HCEC 1CT (cell line): Measurements from ENCODE around the gene RPS15.
"Not testable (repeated sequence)": the region's sequence is repeated elsewhere in the genome, so short reads cannot be mapped to it uniquely, and the experiment has no call there.

Source experiments
- DNase-seq: peaks from one replicate; pipeline ENCODE4 v3.0.0-alpha.2; 2017

Gene RPS15

DNA sequence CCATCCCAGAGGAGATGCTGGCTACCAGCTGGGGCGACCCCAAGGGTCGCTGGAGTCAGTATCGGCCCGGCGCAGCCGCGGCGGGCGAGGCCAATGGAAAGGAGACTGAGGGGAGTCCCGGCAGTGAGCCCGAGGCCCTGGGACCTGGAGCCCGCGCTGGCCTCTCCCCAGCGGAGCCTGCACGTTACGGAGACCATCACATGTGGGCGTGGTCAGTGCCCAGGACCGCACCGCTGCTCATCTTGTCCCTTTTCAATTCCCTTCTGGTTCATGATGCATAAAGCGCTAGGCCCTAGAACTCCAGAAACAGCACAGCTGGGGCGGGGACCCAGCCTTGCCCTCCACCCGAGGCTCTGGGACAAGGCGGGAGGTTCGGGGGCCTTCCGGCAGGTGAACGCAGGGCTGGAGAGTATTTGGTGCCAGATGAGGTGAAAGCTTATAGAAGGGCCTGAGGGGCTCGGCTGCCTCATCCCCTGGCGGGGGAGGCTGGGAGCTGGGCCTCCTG lies 32.9 kb downstream of the RPS15 start:
- no peak for DNase-seq

DNA sequence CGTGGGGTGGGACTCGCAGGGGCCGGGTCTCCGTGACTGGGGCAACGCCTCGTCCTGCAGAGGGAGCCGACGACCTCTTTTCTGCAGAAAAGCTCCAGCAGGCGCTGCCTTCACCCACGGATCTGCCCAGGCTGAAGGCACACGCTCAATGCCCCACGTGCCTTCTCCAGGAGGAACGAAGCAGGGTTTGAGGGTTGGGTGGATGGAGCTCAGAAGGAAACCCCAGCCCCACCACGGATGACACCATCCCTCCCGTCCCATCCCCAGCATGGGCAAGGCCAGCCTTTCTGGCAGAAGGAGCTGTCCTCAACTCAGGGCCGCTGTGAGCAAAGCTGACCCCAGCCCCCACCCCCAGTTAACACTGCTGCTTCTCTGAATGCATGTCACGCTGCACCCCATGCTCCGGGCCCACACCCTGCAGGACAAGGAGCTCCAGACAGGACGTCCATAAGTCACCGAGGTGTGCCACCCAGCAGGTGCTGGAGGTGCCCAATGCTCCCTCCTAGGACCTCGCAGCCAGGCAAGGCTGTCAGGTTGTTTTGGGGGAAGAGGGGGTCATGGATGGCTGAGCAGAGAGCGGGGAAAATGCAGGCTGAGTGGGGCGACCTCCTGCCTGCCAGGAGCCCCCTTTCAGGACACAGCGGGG lies 33.4 kb downstream of the RPS15 start:
- no peak for DNase-seq

DNA sequence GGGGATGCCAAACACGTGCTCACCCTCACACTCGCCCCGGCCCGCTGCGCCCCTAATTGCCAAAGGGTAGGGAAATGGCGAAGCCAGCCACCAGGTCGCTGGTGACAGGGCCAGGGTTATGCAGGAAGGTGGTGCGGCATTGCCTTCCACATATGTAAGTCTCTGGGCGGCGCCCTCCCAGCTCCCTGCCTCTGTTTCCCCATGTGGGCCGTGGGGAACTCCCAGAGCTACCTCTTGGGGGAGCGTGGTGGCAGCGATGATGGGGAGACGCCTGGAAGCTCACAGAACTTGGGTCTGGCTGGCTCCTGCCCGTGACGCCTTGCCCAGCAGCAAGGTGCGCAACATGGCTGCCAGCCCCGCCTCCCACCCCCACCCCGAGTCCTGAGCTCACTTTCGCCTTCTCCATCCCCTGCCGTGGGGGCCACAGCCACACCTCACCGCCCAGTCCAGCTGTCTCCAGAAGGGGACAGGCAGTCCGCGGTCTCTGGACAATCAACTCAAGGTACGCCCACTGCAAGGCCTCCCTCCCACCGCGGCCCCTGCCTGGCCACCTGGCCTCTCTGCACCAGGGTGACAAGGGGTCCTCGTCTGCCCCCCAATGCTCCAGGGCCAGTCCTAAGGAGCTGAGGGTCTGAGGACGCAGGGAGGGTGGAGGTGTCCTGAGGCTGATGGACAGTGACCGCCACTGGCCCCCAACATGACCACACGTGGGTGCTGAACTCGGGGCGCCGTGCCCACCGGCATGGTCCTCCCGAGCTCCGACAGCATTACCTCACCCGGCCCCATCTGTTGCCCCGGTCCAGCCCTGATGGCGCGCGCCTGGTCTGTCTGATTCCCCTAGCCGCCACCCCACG lies 34.3 kb downstream of the RPS15 start:
- DNase-seq, result peak; percentile 0

DNA sequence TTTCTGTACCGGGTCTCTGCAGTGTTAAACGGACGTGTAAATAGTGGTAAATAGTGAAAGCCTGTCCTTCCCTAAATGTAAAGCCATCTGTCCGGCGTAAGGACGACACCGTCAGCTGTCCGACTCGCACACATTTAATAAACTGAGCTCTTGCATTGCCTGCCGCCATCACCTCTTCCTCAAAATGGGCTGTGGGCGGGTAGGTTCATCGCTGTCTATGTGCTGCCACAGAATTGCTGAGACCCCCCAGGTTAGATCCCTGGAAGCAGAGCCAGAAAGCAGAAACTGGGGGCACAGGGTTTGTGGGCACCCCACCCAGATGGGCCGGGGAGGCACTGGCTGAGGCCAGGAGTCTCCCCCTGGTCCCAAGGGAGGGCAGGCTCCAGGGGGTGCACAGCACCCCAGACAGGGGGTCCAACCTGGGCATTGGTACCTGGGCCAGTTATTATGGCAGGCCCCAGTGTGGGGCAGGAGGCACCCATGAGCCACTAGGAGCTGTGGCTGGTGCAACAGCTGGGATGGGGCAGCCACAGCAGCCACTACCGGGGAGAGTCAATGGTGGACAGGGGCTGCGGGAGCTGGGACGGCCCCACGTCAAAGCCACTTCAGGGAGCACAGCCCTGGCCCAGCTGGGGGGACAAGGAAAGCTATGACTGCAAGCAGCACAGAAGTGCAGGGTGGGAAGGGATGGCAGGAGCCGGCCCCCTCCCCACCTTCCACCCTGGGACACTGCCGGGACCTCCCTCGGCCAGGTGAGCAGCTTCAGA lies 35.1 kb downstream of the RPS15 start:
- no peak for DNase-seq

DNA sequence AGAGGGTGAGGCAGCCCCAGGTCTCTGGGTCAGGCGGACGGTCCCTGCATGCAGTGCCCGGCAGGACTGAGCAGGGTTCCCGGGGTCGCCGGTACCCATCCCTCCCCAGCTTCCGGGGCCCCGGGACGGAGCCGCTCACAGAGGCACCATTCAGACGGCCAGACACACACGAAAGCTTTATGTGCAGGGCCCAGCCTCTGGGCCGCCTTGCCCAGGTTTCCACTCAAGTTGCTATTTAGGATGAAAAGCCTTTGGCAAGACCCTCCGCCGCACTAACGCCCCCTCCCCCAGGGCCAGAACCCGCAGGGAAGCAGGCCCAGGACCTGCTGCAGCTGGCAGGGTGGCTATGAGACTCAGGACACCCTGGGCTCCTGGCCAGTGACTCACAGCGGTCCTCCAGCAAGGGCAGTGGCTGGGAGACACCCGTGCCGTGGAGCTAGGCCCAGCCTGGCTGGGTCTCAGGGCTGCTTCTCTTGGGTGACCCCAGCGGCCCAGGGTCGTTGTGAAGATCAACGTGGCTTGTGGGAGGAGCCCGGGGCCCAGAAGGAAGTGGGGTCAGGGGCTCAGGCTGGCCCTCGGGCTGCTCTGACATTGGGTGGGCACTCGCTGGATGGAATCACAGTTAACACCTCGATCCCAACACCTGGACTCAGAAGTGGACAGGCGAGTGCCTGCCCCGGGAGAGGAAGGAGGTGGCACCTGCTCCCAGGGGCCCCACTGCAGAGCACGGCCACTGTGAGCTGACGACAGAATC lies 36.0 kb downstream of the RPS15 start:
- peak; percentile 5 for DNase-seq

DNA sequence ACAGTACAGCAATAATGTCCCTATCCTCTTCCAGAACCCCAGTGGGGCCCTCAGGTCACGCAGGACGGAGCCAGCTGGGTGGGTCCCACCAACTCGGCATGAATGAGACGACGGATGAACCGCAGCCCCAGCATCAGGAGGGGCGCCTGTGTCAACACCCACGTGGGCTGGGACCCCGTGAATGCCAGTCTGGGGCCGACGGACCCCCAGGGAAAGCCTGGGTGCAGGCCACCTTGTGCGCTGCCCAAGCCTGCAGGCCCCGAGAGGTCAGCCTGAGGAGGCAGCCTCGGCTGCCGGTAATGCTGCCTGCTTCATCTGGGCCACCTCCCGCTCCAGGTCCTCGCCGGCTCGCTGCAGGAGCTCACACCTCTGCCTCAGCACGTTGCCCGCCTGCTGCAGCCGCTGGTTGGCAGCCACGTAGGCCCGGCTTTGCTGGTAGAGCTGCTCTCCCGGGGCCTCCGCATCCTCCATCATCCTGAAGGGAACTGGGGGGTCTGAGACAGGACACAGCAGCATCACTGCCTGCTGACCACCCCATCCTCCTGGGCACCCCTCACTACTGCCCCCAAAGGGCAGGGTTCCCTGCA lies 36.7 kb downstream of the RPS15 start:
- DNase-seq, result no peak

DNA sequence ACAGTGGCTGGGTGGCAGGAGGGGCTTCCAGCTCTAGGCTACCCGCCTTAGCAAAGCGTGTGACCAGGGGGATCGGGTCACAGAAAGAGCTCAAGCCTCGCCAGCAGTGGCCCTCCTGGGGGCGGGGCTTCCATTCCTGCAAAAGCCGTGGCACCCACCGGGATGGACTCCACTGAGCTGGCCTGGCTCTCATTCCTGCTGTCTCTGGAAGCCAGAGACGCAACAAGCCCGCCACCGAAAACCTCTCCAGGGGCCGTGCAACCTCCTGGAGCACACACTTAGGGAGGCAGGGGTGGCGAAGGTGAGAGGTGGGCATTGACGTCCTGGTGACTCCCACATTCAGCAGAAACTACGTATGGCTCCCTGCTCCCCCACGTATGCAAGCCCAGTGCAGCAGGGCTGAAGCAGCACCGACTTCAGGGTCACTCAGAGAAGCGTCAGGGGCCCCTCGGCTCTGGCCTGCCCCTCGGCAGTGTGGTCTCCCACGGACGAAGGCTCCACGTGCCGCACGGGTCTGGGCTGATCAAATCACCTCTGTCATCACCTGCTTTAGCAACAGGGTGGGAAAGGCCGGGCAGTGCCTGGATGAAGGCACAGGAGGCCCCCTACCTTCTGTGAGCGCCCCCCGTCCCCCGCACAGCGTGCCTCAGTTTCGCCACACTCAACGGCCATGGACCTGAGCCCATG lies 37.7 kb downstream of the RPS15 start:
- DNase-seq, result no peak

DNA sequence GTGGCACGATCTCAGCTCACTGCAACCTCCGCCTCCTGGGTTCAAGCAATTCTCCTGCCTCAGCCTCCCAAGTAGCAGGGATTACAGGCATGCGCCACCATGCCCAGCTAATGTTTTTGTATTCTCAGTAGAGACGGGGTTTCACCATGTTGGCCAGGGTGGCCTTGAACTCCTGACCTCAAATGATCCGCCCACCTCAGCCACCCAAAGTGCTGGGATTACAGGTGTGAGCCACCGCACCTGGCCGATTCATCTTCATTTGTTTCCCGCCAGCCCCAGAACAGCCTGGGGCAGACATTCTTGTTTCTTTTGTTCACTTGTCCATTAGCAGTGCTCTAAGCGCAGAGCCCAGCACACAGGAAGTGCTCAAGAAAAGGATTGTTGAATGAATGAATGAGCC lies 38.9 kb downstream of the RPS15 start:
- DNase-seq, result not testable (repeated sequence)

DNA sequence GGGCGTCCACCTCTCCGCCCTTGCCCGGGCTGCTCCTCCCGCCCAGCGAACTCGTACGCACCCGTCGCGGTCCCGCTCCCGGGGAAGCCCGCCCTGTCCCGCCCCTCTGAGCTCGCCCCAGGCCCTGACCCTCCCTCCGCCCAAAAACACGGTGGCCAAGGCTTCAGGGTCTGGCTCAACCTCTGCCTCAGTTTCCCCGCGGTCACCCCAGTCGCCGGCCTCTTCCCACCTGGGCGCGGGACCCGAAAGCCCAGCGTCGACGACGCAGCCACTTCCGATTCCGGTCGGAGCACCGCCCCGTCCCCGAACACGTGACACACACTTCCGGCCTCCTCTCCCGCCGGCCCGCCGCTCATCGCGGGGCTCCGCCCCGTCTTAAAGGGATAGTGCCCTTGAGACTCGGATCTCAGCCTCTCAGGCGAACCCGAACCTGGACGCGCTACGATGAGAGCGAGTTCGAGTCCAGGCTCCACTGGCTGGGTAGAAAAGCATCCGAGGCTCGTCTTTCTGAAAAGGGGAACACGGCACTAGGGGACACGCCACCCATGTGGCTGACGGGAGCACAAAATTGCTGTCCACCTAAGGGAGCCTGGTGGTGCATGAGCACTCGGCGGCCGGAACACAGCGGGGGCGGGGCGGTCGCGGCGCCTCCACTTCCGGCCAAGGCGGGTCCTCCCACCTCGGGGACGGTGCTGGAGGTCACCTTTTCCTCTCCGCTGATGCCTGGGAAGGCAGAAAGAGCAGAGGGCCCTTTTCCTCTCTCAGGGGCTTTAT lies 40.9 kb downstream of the RPS15 start, which contains the start of gene C19orf25:
TSS of gene C19orf25 (minus strand) at position 282 of the 774 bp plus-strand sequence. CDS start 312 bp downstream, outside the sequence.
- peak; percentile 93 for DNase-seq

DNA sequence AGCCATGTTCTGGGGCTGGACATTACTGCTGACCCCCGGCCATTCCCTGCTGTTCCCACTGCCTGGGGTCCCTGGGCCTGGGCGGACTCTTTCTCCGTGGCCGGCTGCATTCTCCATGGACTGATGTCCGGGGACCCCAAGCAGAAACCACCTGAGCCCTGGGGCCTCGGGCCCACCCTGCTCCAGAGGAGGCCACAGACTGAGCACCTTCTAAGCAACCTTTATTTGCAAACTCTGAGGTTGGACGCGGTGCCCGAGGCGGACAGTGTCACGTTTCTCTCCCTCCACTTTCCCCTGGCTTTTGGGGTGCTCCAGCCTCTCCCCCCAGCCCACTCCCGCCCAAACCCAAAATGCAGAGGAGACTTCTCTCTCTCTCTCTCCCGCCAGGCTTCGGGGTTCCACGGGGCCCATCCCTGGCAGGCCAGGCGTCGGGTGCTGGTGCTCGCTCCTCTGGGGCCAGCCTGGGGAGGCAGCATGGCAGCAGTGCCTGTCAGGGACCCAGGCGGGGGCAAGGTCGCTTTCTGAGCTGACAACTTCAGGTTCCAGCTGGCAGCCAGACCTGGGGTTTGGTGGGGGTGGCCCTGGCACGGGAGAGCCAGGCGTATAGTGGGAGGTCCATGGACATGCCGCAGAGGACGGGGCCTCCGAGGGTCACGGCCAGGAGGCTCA lies 43.2 kb downstream of the RPS15 start:
- DNase-seq, result no peak

DNA sequence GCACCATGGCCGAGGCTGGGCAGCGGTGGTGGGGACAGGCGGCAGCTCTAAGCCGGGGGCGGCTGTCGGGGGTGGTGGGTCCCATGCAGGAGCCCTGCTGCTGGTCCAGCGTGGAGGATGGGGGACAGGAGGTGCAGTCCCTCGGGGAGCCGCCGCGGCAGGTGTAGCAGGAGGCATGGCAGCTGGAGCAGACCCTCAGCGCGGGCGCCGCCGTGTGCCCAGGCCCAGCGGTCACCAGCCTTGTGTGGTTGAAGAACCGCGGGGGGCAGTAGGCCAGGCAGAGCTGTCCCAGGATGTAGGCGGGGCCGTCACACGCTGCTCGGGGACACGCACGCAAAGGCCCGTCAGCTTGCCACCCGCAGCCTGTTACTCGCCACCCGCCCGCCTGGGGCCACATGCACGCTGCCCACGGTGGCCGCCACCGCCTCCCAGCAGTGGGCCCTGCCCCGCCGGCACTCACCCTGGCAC lies 43.7 kb downstream of the RPS15 start:
- DNase-seq, result no peak

DNA sequence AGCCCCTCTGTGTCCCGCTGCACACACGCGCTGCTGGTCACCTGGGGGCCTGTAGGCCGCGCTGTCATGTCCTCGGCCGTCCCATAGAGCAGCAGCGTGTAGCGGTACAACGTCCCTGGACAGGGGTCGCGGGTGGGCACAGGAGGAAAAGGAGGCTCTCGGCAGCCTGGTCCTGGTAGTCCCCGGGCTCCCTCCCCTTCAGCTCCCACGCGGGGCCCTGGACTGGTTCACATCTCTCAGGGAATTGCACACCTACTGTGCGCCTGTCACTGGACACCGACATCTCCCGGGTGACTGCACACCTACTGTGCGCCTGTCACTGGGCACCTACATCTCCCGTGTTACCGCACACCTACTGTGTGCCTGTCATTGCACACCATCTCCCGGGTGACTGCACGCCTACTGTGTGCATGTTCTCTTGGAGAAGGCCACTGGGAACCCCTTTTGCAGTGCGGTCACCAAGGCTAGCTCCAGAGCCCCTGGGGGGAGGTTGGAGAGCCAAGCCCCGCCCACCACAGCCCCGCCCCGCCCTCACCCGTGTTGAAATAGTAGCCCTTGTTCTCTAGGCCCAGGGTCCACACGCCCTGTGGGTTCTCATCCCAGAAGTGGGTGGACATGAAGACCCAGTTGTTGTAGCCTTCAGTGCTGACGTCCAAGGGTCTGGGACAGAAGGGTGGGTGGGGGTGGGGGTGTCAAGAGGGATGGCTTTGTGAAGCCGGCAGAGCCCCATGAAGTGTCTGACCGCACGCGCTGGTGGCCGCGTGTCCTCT lies 44.4 kb downstream of the RPS15 start:
- no peak for DNase-seq

DNA sequence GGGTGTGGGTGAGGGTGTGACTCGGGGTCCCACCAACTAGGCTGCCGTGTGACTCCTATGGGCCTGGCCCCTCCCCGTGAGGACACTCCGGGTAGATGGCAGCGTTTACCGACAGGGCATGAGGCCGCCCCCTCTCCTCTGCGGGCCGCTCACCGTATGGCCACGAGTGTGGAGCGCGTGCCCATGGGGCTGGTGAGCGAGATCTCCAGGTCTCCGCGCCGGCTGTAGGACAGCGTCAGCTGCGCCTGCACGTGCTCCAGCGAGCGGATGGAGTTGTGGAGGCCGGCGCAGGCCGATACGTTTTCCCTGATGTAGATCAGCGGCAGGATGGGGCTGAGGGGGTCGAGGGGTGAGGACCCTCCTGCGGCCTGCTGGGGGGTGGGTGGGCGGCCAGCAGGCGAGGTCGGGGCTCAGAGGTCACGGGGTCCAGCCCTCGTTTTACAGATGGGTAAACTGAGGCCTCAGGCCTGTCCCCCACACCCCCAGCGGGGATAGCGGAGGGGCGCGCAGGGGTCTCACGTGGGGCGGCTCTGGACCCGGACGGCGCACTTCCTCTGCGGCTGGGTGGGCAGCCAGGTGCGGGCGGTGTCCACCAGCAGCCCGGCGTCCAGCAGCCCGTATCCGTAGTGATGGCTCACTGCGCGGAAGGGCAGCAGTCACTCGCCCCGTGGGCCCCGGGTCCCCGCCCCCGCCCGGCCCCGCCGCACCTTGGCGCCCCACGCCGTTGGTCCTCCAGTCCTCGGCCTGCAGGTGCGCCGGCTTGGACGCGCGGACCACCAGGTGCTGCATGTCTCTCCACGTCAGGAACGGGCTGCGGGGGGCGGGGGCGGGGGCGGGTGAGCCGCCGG lies 45.2 kb downstream of the RPS15 start:
- no peak for DNase-seq

DNA sequence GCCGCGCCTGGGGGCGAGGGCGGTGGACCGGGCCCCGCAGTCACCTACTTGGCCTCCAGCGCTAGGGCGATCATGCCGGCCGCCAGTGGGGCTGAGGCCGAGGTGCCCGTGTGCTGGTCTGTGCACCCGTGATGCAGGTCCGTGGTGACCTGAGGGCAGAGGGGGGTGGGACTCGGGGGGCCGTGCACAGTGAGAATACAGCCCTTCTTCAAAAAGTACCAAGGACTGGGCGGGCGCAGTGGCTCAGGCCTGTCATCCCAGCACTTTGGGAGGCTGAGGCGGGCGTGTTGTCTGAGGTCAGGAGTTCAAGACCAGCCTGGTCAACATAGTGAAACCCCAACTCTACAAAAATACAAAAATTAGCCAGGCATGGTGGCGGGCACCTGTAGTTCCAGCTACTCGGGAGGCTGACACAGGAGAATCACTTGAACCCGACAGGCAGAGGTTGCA lies 45.8 kb downstream of the RPS15 start:
- DNase-seq, result no peak

DNA sequence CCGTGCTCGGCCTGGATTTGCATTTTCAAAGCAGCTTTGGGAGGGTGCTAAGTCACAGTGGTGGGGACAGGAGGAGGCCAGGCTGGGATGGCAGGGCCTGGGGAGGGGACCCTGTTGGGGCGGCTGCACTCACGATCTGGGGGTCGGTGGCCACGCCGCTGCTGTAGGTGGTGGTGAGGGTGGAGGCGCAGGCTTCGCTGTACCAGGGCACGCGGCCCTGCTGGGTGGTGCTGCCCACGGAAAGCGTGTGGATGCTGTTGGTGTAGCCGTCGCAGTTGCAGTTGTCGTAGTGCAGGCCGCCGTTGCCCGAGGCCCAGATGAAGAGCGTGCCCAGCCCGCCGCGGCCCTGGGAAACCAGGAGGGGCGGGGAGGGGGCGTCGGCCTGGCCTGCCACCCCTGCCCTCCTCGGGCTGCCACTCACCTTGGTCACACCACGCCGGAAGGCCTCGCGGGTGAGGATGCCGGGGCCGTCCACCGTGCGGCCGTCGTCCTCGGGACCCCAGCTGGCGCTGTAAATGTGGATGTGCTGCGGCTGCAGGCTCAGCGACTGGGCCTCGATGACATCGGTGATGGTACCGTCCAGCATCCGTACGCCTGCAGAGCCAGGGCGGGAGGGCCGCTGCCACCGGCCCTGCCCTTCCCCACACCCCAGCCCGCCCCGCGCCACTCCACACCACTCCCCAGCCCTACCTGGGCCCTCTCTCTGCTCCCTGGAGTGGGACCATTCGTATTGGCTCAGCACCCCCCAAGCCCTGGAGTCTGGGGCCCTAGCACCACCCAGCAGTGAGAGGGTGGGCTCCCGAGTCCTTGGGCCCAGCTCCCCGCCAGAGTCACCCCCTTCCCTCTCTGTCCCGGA lies 48.8 kb downstream of the RPS15 start:
- no peak for DNase-seq

DNA sequence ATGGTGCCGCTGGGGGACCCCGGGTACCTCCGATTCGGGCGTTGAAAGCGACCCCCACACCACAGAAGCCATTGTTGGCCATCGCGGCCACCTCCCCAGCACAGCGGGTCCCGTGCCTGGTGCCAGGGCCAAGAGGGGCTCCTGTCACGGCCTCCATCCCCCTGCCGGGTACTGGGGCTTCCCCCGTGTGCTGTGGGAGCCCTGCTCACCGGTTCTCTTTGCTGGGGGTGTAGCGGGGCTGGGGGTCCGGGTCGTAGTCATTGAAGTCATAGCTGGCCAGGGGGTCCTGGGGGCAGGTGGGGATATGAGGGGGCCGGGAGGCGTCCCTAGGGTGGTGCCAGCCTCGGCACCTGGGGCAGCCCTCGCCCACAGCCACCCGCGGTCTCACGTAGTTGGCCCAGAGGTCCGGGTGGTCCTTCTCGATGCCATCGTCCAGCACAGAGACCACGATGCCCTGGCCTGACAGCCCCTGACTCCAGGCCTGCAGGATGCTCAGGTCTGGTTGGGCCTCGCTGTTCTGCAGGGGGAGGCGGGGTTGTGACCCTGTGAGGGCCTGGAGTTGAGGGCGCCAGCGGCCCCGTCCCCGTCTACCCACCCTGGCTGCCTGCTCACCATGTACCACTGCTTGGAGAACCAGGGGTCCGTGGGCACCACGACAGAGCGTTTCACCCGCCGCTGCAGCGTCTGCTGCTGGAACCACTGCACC lies 49.5 kb downstream of the RPS15 start:
- DNase-seq, result no peak

DNA sequence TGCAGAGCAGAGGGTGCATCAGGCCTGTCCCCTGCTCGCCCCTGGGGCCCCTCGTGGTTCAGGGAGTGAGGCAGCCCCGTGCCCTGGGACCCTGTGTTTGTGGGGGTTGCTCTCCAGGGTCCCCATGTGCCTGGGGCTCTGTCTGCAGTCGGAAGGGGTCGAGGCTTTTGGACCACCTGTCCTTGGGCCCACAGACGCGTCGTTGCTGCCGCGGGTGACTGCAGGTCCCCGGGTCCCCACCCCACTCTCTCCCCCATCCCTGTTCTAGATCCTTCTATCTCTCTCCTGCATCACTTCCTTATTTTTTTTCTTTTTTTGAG lies 50.0 kb downstream of the RPS15 start:
- DNase-seq, result no peak
